ENCODE measurements around the gene MCRIP2.
A peak's percentile ranks its signal among the peaks of the same experiment; 100 is the strongest.

MCRIP2 gene

GRCh38 chr16:670485-671352 is 29.1 kb downstream of the MCRIP2 start:
- no peak for DNase-seq (ENCODE audit: low read depth)

- DNase-seq (ENCODE audit: low read depth): no peak
Observed at GRCh38 chr16:671353-672131, 29.9 kb downstream of the MCRIP2 start.

GRCh38 chr16:672371-672770 is 30.7 kb downstream of the MCRIP2 start:
- no peak for DNase-seq (ENCODE audit: low read depth)

DNA sequence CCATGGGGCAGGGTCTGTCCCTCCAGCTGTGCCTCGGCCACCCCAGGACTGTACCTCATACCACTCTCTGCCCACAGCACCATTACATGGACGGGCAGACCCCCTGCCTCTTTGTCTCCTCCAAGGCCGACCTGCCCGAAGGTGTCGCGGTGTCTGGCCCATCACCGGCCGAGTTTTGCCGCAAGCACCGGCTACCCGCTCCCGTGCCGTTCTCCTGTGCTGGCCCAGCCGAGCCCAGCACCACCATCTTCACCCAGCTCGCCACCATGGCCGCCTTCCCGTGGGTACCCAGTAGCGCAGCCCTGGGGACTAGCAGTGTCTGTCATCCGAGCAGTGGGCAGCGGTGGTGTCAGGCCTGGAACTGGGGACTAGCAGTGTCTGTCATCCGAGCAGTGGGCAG is 31.2 kb downstream of the MCRIP2 start:
- no peak for DNase-seq (ENCODE audit: low read depth)

GRCh38 chr16:673399-673991 is 31.9 kb downstream of the MCRIP2 start:
- DNase-seq (ENCODE audit: low read depth): no peak

DNA sequence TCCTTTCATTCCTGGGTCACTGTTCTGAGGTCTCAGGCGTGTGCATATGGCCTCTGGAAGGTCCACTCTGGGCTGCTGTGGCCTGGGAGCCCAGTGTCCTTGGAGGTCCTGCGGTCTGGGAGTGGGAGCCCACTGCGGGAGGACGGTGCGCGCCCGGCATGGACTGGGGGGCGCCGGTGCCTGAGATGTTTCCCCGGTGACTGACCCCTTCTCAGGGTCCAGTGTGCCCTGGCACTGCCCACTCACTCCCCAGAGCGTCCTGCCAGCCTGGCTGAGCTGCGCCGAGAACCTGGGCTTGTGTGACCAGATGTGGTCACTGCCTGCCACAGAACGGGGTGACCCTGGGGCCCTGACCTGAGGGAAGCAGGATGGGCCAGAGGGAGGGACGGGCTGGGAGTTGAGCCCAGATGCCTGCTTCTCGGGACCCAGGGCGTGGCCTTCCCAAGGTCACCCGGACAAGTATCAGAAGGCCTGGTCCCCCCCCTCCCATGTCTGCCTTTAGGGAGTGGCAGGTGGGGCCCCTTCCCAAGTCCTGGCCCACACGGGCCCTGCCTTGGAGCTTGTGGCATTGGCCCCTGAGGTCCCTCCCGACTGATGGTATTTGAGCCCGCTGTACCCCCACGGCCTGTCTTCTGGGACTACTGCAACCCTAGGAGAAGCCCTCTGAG is 32.7 kb downstream of the MCRIP2 start:
- no peak for DNase-seq (ENCODE audit: low read depth)

DNA sequence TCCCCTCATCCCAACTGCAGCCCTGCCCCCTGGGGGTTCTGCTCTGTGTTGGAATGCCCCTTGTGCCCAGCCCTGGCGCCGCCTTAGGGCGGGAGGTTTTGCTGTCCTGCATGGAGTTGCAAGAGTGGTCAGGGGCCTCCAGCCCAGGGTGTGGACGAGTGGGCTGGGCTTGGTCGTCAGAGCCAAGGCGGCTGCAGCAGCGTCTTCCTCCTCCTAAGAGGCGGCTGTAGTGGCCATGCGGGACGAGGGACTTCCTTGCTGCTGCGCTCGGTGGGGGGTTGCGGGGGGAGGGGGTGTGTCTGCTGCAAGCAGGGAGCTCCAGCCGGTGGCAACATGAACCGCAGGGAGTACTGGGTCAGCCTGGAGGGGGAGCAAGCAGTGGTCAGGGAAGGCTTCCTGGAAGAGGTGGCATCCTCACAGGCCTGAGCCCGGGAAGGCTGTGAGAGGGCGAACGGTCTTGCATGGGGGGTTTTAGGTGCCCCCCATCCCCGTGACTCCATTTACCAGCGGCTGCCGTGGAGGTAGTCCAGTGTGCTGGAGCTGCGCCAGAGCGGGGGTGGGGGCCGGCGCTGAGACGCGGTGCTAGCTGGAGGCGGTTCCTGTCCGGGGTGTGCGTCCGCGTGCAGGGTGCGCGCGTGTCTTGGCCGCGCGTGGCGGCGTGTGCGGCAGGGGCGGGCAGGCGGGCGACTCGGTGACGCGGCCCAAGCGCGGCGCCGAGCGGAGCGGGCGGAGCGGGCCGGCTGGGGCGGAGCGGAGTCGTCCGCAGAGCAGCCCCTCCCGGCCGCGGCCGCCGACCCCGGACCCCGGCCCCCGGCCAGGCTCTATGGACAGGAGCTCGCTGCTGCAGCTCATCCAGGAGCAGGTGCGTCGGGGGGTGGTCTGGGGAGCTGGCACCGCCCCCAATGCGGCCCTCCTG is 33.6 kb downstream of the MCRIP2 start, which contains the start of gene RHBDL1:
RHBDL1 (plus strand) TSS at position 704 of the 916 bp plus-strand sequence; CDS start at position 824, 120 bp downstream.
- no peak for DNase-seq (ENCODE audit: low read depth)

GRCh38 chr16:675884-676564 is 34.4 kb downstream of the MCRIP2 start:
- DNase-seq (ENCODE audit: low read depth): no peak

- DNase-seq (ENCODE audit: low read depth): no peak
Observed at GRCh38 chr16:676565-676902, 34.9 kb downstream of the MCRIP2 start.

- DNase-seq (ENCODE audit: low read depth): no peak
Observed at GRCh38 chr16:676913-677312, 35.3 kb downstream of the MCRIP2 start.

DNA sequence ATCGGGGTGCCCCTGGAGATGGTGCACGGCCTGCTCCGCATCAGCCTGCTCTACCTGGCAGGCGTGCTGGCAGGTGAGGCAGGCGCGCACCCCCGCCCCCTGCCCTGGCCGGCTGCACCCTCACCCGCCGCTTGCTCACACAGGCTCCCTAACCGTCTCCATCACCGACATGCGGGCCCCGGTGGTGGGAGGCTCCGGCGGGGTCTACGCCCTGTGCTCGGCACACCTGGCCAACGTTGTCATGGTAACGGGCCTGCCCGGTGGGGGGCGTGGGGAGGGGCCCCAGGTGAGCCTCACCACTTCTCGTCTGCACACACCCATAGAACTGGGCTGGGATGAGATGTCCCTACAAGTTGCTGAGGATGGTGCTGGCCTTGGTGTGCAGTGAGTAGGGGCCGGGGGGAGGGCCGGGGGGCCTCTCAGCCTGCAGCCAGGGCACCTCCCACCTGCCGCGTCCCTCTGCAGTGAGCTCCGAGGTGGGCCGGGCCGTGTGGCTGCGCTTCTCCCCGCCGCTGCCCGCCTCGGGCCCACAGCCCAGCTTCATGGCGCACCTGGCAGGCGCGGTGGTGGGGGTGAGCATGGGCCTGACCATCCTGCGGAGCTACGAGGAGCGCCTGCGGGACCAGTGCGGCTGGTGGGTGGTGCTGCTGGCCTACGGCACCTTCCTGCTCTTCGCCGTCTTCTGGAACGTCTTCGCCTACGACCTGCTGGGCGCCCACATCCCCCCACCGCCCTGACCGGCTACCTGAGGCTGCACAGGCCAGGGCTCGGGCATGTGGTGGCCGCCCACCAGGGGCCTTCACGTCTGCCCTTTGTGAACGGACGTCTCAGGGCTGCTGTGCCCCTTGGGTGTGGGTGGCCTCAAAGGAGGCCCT is 35.9 kb downstream of the MCRIP2 start:
- DNase-seq (ENCODE audit: low read depth): no peak

- no peak for DNase-seq (ENCODE audit: low read depth)
Observed at GRCh38 chr16:678209-678857, 36.7 kb downstream of the MCRIP2 start.

- peak; percentile 67 for DNase-seq (ENCODE audit: low read depth)
Observed at GRCh38 chr16:678858-679813, 37.5 kb downstream of the MCRIP2 start.

- no peak for DNase-seq (ENCODE audit: low read depth)
Observed at GRCh38 chr16:679814-680624, 38.4 kb downstream of the MCRIP2 start, which contains the start of gene STUB1. Gene STUB1 (plus strand): TSS chr16:680410. CDS start chr16:680526, 116 bp downstream.

DNA sequence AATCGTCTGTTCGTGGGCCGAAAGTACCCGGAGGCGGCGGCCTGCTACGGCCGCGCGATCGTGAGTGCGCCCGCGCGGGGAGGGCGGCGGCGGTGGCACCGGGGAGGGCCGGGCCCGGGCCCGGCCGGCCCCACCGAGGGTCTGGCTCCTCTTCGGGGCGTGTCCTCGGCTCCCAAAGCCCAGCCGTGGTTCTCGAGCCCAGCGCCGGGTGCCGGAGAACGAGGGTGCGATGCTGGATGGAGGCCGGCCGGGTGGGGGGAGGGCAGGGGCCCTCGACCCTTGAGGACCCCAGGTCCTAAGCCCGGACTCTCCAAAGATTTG is 39.0 kb downstream of the MCRIP2 start:
- DNase-seq (ENCODE audit: low read depth): no peak

DNA sequence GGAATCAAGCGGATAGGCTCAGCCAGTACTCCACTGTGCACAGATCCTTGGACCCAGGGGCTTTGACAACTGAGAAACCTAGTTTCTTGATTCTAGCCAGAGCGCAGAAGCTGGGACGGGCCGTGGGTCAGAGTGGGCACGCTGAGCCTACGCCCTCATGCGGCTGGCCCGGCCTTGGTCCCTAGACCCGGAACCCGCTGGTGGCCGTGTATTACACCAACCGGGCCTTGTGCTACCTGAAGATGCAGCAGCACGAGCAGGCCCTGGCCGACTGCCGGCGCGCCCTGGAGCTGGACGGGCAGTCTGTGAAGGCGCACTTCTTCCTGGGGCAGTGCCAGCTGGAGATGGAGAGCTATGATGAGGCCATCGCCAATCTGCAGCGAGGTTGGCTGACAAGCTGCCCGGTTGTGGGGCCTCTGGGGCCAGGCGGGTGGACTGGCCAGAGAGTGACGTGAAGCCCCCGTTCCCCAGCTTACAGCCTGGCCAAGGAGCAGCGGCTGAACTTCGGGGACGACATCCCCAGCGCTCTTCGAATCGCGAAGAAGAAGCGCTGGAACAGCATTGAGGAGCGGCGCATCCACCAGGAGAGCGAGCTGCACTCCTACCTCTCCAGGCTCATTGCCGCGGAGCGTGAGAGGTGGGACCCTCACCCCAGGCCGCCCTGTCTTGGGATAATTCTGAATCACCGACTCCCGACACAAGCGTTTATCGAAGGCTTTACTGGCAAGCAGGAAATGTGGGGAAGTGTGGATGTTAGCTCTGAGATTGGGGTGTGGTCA is 39.5 kb downstream of the MCRIP2 start:
- no peak for DNase-seq (ENCODE audit: low read depth)
